Measurements from ENCODE around the gene SPEN.

Gene SPEN

DNA sequence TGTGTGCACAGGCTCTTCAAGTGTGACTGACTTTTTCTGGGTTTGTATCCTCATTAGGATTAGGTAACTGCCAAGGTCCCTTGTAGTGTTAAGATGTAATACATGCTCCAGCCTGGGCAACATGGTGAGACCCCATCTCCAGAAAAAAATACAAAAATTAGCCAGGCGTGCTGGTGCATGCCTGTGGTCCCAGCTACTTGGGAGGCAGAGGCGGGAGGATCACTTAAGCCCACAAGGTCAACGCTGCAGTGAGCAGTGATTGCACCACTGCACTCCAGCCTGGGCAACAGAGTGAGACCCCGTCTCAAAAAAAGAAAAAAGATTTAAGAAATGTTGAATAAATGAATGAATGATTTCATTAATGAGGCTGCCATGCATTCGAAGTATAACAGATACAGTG is 113.3 kb downstream of the SPEN start:
- ChIA-PET CTCF (interaction anchor here (0.8 to 1.2 kb wide), 2 partner anchors 9 to 169 kb away, joined by 3 to 4 read pairs; no protein-coding TSS in a partner anchor), POLR2A (no interaction called here)
- Histone ChIP-seq H3K27ac (ENCODE audit: extremely low read depth, low read depth, low read length) (no peak overlapping the region), H3K9me3 (ENCODE audit: control insufficient read depth, insufficient read depth, low read depth, low read length) (no peaks in the 10 kb centered on the region), H3K4me1 (ENCODE audit: control insufficient read depth, insufficient read depth, low read length) (peaks cover 15% of the 10 kb centered on the region), H3K36me3 (ENCODE audit: control insufficient read depth in 2 of 2, insufficient read depth in 1 of 2, low read length in 2 of 2) (peaks cover 3 to 12% of the 10 kb centered on the region in 2 experiments; a peak in 2 of 3 replicates), H3K4me3 (ENCODE audit: low read depth, low read length) (no peak overlapping the region)
- TF ChIP-seq ZNF121 (tag by site-specific recombination; IDR thresholded peaks at IDR 0.05) = peak; percentile 99
- no peak for TF ChIP-seq ZNF23 (tag by site-specific recombination; IDR thresholded peaks at IDR 0.05; ENCODE audit: borderline replicate concordance)

GRCh38 chr1:15961492-15961891 is 114.0 kb downstream of the SPEN start:
- no peak overlapping the region for H3K4me3 ChIP-seq (ENCODE audit: low read depth, low read length)
- H3K36me3 ChIP-seq (ENCODE audit: control insufficient read depth in 2 of 2, insufficient read depth in 1 of 2, low read length in 2 of 2) = peaks cover 3 to 12% of the 10 kb centered on the region in 2 experiments; a peak in 2 of 3 replicates
- POLR2A ChIA-PET = no interaction called here
- H3K9me3 ChIP-seq (ENCODE audit: control insufficient read depth, insufficient read depth, low read depth, low read length) = no peaks in the 10 kb centered on the region
- TF ChIP-seq ZNF132 (tag by site-specific recombination; IDR thresholded peaks at IDR 0.05; ENCODE audit: borderline replicate concordance) = no peak
- TF ChIP-seq YY2 (tag by site-specific recombination; IDR thresholded peaks at IDR 0.05) = no peak
- TF ChIP-seq ELK4 (IDR thresholded peaks at IDR 0.05; ENCODE audit: borderline replicate concordance, low read depth, low read length) = no peak
- no peak for TF ChIP-seq ZNF292 (tag by site-specific recombination; IDR thresholded peaks at IDR 0.05; ENCODE audit: borderline replicate concordance, low read depth)
- no peak for TF ChIP-seq ZBTB1 (tag by site-specific recombination; IDR thresholded peaks at IDR 0.05)
- no peak for TF ChIP-seq ZNF19 (tag by site-specific recombination; IDR thresholded peaks at IDR 0.05; ENCODE audit: low read depth)
- H3K4me1 ChIP-seq (ENCODE audit: control insufficient read depth, insufficient read depth, low read length) = peaks cover 15% of the 10 kb centered on the region
- H3K27ac ChIP-seq (ENCODE audit: extremely low read depth, low read depth, low read length) = no peak overlapping the region
- CTCF ChIA-PET = interaction anchor here (0.6 kb wide), 1 partner anchor 111 kb away, joined by 3 read pairs; no protein-coding TSS in a partner anchor

GRCh38 chr1:15962176-15962575 is 114.7 kb downstream of the SPEN start:
- Histone ChIP-seq H3K9me3 (ENCODE audit: control insufficient read depth, insufficient read depth, low read depth, low read length) (no peaks in the 10 kb centered on the region), H3K4me1 (ENCODE audit: control insufficient read depth, insufficient read depth, low read length) (peaks cover 15% of the 10 kb centered on the region), H3K27ac (ENCODE audit: extremely low read depth, low read depth, low read length) (no peak overlapping the region), H3K4me3 (ENCODE audit: low read depth, low read length) (no peak overlapping the region), H3K36me3 (ENCODE audit: control insufficient read depth in 2 of 2, insufficient read depth in 1 of 2, low read length in 2 of 2) (peaks cover 3 to 16% of the 10 kb centered on the region in 2 experiments; a peak in 2 of 3 replicates)
- POLR2A ChIA-PET = no interaction called here
- TF ChIP-seq, protein P1, sequence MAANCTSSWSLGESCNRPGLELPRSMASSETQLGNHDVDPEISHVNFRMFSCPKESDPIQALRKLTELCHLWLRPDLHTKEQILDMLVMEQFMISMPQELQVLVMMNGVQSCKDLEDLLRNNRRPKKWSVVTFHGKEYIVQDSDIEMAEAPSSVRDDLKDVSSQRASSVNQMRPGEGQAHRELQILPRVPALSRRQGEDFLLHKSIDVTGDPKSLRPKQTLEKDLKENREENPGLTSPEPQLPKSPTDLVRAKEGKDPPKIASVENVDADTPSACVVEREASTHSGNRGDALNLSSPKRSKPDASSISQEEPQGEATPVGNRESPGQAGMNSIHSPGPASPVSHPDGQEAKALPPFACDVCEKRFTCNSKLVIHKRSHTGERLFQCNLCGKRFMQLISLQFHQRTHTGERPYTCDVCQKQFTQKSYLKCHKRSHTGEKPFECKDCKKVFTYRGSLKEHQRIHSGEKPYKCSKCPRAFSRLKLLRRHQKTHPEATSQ (tag by site-specific recombination; IDR thresholded peaks at IDR 0.05) = no peak
- TF ChIP-seq ZNF202 (tag by site-specific recombination; IDR thresholded peaks at IDR 0.05; ENCODE audit: borderline replicate concordance) (no peak), TCF7L2 (IDR thresholded peaks at IDR 0.05; ENCODE audit: borderline replicate concordance, low read depth, low read length) (no peak)
- CTCF ChIA-PET = no interaction called here

DNA sequence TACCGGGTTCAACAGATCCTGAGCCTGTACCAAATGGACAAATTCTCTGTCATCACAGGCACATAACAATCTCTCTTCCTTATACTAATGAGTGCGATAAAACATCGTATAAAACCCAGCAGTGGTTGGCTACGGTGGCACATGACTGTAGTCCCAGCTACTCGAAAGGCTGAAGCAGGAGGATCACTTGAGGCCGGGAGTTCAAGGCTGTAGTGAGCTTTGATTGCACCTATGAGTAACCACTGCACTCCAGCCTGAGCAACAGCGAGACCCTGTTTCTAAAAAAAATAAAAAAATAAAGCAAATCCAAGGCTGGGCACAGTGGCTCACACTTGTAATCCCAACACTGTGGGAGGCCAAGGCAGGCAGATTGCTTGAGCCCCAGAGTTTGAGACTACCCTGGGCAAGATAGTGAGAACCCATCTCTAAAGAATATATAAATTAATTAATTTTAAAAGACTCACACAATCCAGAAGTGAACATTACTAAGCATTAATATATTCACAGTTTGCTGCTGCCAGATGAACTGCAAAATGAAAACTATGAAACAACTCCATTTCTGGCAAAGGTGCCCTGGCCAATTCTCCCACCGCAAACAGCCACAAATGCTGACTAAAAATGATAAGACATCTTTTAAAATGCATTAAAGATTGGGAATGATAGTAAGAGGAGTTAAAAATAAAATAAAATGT is 115.3 kb downstream of the SPEN start:
- Histone ChIP-seq H3K4me3 (ENCODE audit: low read depth, low read length) (no peak overlapping the region), H3K9me3 (ENCODE audit: control insufficient read depth, insufficient read depth, low read depth, low read length) (no peaks in the 10 kb centered on the region), H3K27ac (ENCODE audit: extremely low read depth, low read depth, low read length) (no peak overlapping the region), H3K36me3 (ENCODE audit: control insufficient read depth in 2 of 2, insufficient read depth in 1 of 2, low read length in 2 of 2) (peaks cover 3 to 19% of the 10 kb centered on the region in 2 experiments; a peak in 2 of 3 replicates), H3K4me1 (ENCODE audit: control insufficient read depth, insufficient read depth, low read length) (peaks cover 11% of the 10 kb centered on the region)
- CTCF ChIA-PET = no interaction called here
- TF ChIP-seq, protein P2, sequence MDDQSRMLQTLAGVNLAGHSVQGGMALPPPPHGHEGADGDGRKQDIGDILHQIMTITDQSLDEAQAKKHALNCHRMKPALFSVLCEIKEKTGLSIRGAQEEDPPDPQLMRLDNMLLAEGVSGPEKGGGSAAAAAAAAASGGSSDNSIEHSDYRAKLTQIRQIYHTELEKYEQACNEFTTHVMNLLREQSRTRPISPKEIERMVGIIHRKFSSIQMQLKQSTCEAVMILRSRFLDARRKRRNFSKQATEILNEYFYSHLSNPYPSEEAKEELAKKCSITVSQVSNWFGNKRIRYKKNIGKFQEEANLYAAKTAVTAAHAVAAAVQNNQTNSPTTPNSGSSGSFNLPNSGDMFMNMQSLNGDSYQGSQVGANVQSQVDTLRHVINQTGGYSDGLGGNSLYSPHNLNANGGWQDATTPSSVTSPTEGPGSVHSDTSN (CRISPR knock-in tag; IDR thresholded peaks at IDR 0.05) = no peak
- POLR2A ChIA-PET = no interaction called here
